HepG2 (cell line): ENCODE results near the gene ZNF148. TPM values are rescaled to one million over a fixed set of nuclear protein-coding genes. Genes with fewer than 3 reads are reported as not detected.

Experiments used
- ATAC-seq: fragments of 200-7000 bp; cut with Tn5 transposase; 3 replicates; pipeline ENCODE4 v1.9.1; 2020; ENCODE audit warnings: mild to moderate bottlenecking, moderate library complexity
- BruUV-seq: library from RNA; stranded (reverse); fragments of 400-500 nt; replicated peaks from 2 replicates; lab custom pipeline; 2021; lab: Mats Ljungman, UMichigan
- CTCF ChIA-PET: fragments of 300-600 bp; formaldehyde crosslinking; extraction: SDS; loops from one replicate; lab custom pipeline; 2021; ENCODE audit warnings: low total read pairs, inconsistent platforms, low intra/inter-chr PET ratio; lab: Yijun Ruan, JAX
- POLR2A ChIA-PET: fragments of 350-600 bp; sonication (Branson Sonifier 250); formaldehyde crosslinking; loops from one replicate; lab custom pipeline; 2020; ENCODE audit warnings: antibody characterized with exemption, inconsistent platforms; lab: Yijun Ruan, JAX
- DNase-seq: peaks from one replicate; pipeline ENCODE4 v3.0.0-alpha.2; 2015; ENCODE audit warnings: low spot score
- FAIRE-seq: peaks from 3 replicates; lab custom pipeline; 2011; peaks lifted over from hg19 to GRCh38; lab: Jason Lieb, UNC
- H2AFZ ChIP-seq: one replicate; pipeline ENCODE4 v1.6.1; 2011; ENCODE audit warnings: low read length, inconsistent platforms
- H3K27ac ChIP-seq: fragments of 300-600 bp; 3 replicates; pipeline ENCODE4 v1.8.0; 2011; ENCODE audit warnings: mixed run types, mild to moderate bottlenecking, mixed read lengths, low read length, inconsistent platforms; ENCODE audit not compliant: insufficient read depth; ENCODE audit errors: extremely low read length
- H3K27me3 ChIP-seq, 2 experiments: fragments of 200-600 bp in 1 of 2; 2 replicates in 1 of 2; 3 replicates in 1 of 2; pipeline versions ENCODE4 v1.6.0 to v1.8.0; 2011; ENCODE audit warnings: low read length in 2 of 2, mild to moderate bottlenecking in 2 of 2, moderate library complexity in 2 of 2, inconsistent platforms in 1 of 2; ENCODE audit not compliant: insufficient read depth in 2 of 2, control insufficient read depth in 1 of 2
- H3K36me3 ChIP-seq, 2 experiments: fragments of 200-600 bp in 1 of 2; replicated peaks in 1 of 2; 2 replicates in 1 of 2; 3 replicates in 1 of 2; pipeline versions ENCODE4 v1.5.1 to v1.8.0; 2011; ENCODE audit warnings: low read length in 2 of 2, inconsistent platforms in 1 of 2; ENCODE audit not compliant: insufficient read depth in 2 of 2, control insufficient read depth in 1 of 2
- H3K4me1 ChIP-seq: 2 replicates; pipeline ENCODE4 v1.5.1; 2012; ENCODE audit warnings: low read length, inconsistent platforms; ENCODE audit not compliant: insufficient read depth
- H3K4me2 ChIP-seq: 2 replicates; pipeline ENCODE4 v1.6.0; 2011; ENCODE audit warnings: low read depth, low read length, inconsistent platforms
- H3K4me3 ChIP-seq, 3 experiments: fragments of 200-600 bp in 1 of 3; sonication (generic), shearing (Covaris generic) in 1 of 3; replicated peaks in 1 of 3; 2 replicates each; pipeline ENCODE4 v1.5.1; 2011 to 2016; ENCODE audit warnings: low read length in 3 of 3, inconsistent platforms in 2 of 3, low read depth in 2 of 3, mild to moderate bottlenecking in 2 of 3, control low read depth in 1 of 3, mixed read lengths in 1 of 3; ENCODE audit not compliant: insufficient read depth in 1 of 3
- H3K79me2 ChIP-seq: one replicate; pipeline ENCODE4 v1.6.1; 2011; ENCODE audit warnings: low read length, inconsistent platforms; ENCODE audit not compliant: insufficient read depth
- H3K9ac ChIP-seq: 2 replicates; pipeline ENCODE4 v1.6.0; 2011; ENCODE audit warnings: mild to moderate bottlenecking, low read depth, low read length, inconsistent platforms; ENCODE audit not compliant: insufficient read depth
- H3K9me3 ChIP-seq: 2 replicates; pipeline ENCODE4 v1.5.1; 2012; ENCODE audit warnings: mild to moderate bottlenecking, low read length
- H4K20me1 ChIP-seq: 2 replicates; pipeline ENCODE4 v1.6.0; 2011; ENCODE audit warnings: inconsistent platforms, mild to moderate bottlenecking, low read length, moderate library complexity; ENCODE audit not compliant: insufficient read depth
- CENPBD1 ChIP-seq: sonication (generic); formaldehyde crosslinking; IDR thresholded peaks from 2 replicates; pipeline ENCODE4 v1.8.0; 2022; ENCODE audit warnings: missing genetic modification reagents, low read depth, mild to moderate bottlenecking, borderline replicate concordance
- GZF1 ChIP-seq: sonication (generic); formaldehyde crosslinking; IDR thresholded peaks from 2 replicates; pipeline ENCODE4 v1.5.1; 2020; ENCODE audit warnings: mild to moderate bottlenecking, missing genetic modification reagents
- MEF2D ChIP-seq: sonication (generic); formaldehyde crosslinking; IDR thresholded peaks from 2 replicates; pipeline ENCODE4 v1.5.1; 2020; ENCODE audit warnings: mild to moderate bottlenecking, missing genetic modification reagents
- MIXL1 ChIP-seq: IDR thresholded peaks from 2 replicates; pipeline ENCODE4 v1.6.1; 2016
- MZF1 ChIP-seq: sonication (generic); formaldehyde crosslinking; IDR thresholded peaks from 2 replicates; pipeline ENCODE4 v1.8.1; 2023; ENCODE audit warnings: mild to moderate bottlenecking, missing genetic modification reagents, borderline replicate concordance
- NR1H2 ChIP-seq: sonication (generic); formaldehyde crosslinking; IDR thresholded peaks from 2 replicates; pipeline ENCODE4 v1.8.1; 2022; ENCODE audit warnings: low read depth, missing genetic modification reagents, borderline replicate concordance
- SYNCRIP ChIP-seq: fragments of 200-400 bp; formaldehyde crosslinking; IDR thresholded peaks from 2 replicates; pipeline ENCODE4 v1.6.1; 2018; ENCODE audit warnings: mild to moderate bottlenecking, low read depth, low read length; ENCODE audit not compliant: insufficient read depth
- ZNF788 ChIP-seq: sonication (generic); formaldehyde crosslinking; IDR thresholded peaks from 2 replicates; pipeline ENCODE4 v1.5.0; 2020; ENCODE audit warnings: mild to moderate bottlenecking, missing genetic modification reagents, borderline replicate concordance
- WGBS: methylation state at CpG from one replicate; pipeline ENCODE4 v1.1.6; 2017; ENCODE audit warnings: low lambda C conversion rate; 5-methylcytosine and 5-hydroxymethylcytosine counted together
- in situ Hi-C: cut with HindIII; loops from 2 replicates; pipeline ENCODE4 v1.10.0; 2017; ENCODE audit warnings: low pct_unique_long_range_greater_than_20kb; ENCODE audit not compliant: extremely low pct_ligation_motif_present
- intact Hi-C: fragments of 100-400 bp; cut with micrococcal nuclease; formaldehyde crosslinking; loops from one replicate; pipeline ENCODE4 v1.10.0; 2022; ENCODE audit not compliant: unreplicated experiment
- polyA plus RNA-seq, 8 experiments: library from polyadenylated mRNA; depleted of rRNA in 3 of 8; stranded (reverse) in 7 of 8; unstranded in 1 of 8; fragments of >200 nt; fragmentation: Illumina TruSeq in 4 of 8; extraction: Trizol in 4 of 8; gene quantifications; 2 replicates each; pipeline versions ENCODE4 v1.2.1 to v1.2.3, GENCODE V29; 2011 to 2016; ENCODE audit warnings: low read depth in 4 of 8, missing spikeins in 1 of 8, mixed read lengths in 1 of 8; ENCODE audit not compliant: insufficient read depth in 1 of 8
- total RNA-seq, 5 experiments: library from RNA; depleted of rRNA; stranded (reverse); fragments of >200 nt; fragmentation: Illumina TruSeq; extraction: Trizol; gene quantifications; 2 replicates each; pipeline ENCODE4 v1.2.3, GENCODE V29; 2016; ENCODE audit warnings: low read depth in 1 of 5

Gene ZNF148
- total and polyA plus RNA-seq, 2 of the 13 experiments (the other 11 are each of a cell fraction or from before 2014, with no cell fraction given): 10.6 to 36.1 TPM

GRCh38 chr3:125194061-125194848, 180.9 kb downstream of the ZNF148 start:
- Histone ChIP-seq H3K27me3 (peaks cover 0 to 4% of the 10 kb centered on the region in 2 experiments; a peak in 1 of 5 replicates), H4K20me1 (no peaks in the 10 kb centered on the region), H2AFZ (no peak overlapping the region), H3K9me3 (no peaks in the 10 kb centered on the region), H3K4me2 (no peak overlapping the region), H3K27ac (no peak overlapping the region), H3K79me2 (no peaks in the 10 kb centered on the region), H3K36me3 (no peaks in the 10 kb centered on the region), H3K9ac (no peak overlapping the region), H3K4me3 (no peak overlapping the region), H3K4me1 (peaks cover 11% of the 10 kb centered on the region; the same call in 1 of the 2 replicates)
- in situ Hi-C loops (no loop called here), intact Hi-C loops (no loop called here)
- WGBS: 39% methylated on average over 4 of the region's 7 CpGs
- ATAC-seq: no peak
- no peak for TF ChIP-seq MEF2D (CRISPR knock-in tag)
- no peak for TF ChIP-seq MZF1 (CRISPR knock-in tag)
- no peak for TF ChIP-seq SYNCRIP
- TF ChIP-seq CENPBD1 (CRISPR knock-in tag): no peak
- TF ChIP-seq MIXL1: no peak
- no peak for TF ChIP-seq GZF1 (CRISPR knock-in tag)
- no peak for TF ChIP-seq NR1H2 (CRISPR knock-in tag)
- no peak for TF ChIP-seq ZNF788 (CRISPR knock-in tag)
- ChIA-PET POLR2A (no interaction called here), CTCF (no interaction called here)
- no TSS peak for BruUV-seq
- FAIRE-seq: no peak
- no peak for DNase-seq
